ENCODE data around the gene ZNF329. TPM values are rescaled to one million over a fixed set of nuclear protein-coding genes. Genes with fewer than 3 reads are reported as not detected.

Gene ZNF329
- total and polyA plus RNA-seq, 2 of the 13 experiments (the other 11 are each of a cell fraction or from before 2014, with no cell fraction given): 3.8 to 9.6 TPM

DNA sequence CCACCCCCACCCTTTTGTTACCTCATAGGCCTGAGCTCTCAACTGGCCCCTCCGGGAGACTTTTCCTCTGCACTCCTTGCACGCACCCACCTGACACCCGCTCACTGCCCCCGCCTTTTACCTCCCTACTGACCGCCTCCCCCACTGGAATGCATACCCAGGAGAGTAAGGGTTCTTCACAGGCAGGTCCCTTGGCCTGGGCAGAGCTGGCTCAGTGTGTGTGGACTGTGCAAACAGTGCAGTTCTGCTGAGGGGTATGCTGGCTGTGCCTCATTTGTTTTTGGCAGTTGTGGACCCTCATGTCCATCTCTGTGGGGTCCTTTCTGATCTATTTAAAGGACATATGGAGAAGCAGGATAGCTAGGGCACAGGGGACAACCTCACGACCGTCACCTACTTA lies 57.5 kb downstream of the ZNF329 start (continued):
- TF ChIP-seq ZNF761 (CRISPR knock-in tag; conservative IDR thresholded peaks at IDR 0.05) (no peak), CBX5 (CRISPR knock-in tag; IDR thresholded peaks at IDR 0.05; ENCODE audit: borderline replicate concordance) (no peak), SRF (IDR thresholded peaks at IDR 0.05; ENCODE audit: low read depth, low read length) (no peak), CEBPB (IDR thresholded peaks at IDR 0.05; ENCODE audit: borderline replicate concordance, low read depth, low read length) (no peak), FOXJ3 (CRISPR knock-in tag; IDR thresholded peaks at IDR 0.05; ENCODE audit: borderline replicate concordance) (no peak), MED8 (CRISPR knock-in tag; IDR thresholded peaks at IDR 0.05; ENCODE audit: insufficient replicate concordance) (no peak), EED (CRISPR knock-in tag; IDR thresholded peaks at IDR 0.05) (no peak)
- TF ChIP-seq, protein P1, sequence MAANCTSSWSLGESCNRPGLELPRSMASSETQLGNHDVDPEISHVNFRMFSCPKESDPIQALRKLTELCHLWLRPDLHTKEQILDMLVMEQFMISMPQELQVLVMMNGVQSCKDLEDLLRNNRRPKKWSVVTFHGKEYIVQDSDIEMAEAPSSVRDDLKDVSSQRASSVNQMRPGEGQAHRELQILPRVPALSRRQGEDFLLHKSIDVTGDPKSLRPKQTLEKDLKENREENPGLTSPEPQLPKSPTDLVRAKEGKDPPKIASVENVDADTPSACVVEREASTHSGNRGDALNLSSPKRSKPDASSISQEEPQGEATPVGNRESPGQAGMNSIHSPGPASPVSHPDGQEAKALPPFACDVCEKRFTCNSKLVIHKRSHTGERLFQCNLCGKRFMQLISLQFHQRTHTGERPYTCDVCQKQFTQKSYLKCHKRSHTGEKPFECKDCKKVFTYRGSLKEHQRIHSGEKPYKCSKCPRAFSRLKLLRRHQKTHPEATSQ (CRISPR knock-in tag; IDR thresholded peaks at IDR 0.05; ENCODE audit: borderline replicate concordance): no peak
- TF ChIP-seq, protein P2, sequence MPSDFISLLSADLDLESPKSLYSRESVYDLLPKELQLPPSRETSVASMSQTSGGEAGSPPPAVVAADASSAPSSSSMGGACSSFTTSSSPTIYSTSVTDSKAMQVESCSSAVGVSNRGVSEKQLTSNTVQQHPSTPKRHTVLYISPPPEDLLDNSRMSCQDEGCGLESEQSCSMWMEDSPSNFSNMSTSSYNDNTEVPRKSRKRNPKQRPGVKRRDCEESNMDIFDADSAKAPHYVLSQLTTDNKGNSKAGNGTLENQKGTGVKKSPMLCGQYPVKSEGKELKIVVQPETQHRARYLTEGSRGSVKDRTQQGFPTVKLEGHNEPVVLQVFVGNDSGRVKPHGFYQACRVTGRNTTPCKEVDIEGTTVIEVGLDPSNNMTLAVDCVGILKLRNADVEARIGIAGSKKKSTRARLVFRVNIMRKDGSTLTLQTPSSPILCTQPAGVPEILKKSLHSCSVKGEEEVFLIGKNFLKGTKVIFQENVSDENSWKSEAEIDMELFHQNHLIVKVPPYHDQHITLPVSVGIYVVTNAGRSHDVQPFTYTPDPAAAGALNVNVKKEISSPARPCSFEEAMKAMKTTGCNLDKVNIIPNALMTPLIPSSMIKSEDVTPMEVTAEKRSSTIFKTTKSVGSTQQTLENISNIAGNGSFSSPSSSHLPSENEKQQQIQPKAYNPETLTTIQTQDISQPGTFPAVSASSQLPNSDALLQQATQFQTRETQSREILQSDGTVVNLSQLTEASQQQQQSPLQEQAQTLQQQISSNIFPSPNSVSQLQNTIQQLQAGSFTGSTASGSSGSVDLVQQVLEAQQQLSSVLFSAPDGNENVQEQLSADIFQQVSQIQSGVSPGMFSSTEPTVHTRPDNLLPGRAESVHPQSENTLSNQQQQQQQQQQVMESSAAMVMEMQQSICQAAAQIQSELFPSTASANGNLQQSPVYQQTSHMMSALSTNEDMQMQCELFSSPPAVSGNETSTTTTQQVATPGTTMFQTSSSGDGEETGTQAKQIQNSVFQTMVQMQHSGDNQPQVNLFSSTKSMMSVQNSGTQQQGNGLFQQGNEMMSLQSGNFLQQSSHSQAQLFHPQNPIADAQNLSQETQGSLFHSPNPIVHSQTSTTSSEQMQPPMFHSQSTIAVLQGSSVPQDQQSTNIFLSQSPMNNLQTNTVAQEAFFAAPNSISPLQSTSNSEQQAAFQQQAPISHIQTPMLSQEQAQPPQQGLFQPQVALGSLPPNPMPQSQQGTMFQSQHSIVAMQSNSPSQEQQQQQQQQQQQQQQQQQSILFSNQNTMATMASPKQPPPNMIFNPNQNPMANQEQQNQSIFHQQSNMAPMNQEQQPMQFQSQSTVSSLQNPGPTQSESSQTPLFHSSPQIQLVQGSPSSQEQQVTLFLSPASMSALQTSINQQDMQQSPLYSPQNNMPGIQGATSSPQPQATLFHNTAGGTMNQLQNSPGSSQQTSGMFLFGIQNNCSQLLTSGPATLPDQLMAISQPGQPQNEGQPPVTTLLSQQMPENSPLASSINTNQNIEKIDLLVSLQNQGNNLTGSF (CRISPR knock-in tag; IDR thresholded peaks at IDR 0.05): no peak
